ENCODE data around the gene PPM1L.

DNA sequence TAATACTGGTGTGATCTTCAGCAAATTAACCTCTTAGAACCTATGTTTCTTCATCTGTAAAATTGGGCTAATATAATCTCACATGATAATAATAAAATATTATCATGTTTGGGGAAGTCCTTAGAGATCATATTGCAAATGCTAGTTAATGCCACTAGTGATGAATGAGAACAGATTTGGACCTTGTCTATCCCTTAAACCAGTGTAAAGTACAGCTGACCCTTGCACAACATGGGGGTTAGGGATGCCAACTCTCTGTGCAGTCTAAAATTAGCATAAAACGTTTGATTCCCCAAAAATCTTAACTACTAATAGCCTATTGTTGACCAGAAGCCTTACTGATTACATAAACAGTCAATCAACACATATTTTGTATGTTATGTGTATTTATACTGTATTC, 207.9 kb downstream of the PPM1L start:
- no peak for TF ChIP-seq MAX (IDR thresholded peaks at IDR 0.05; ENCODE audit: low read depth, low read length)
- no peak for TF ChIP-seq JUND (IDR thresholded peaks at IDR 0.05; ENCODE audit: low read depth, low read length)
- TF ChIP-seq ATF7 (IDR thresholded peaks at IDR 0.05; ENCODE audit: low read depth), result no peak
- no peak for TF ChIP-seq SMAD1 (IDR thresholded peaks at IDR 0.05; ENCODE audit: low read depth, partially characterized antibody)

Data from GM12878 (cell line).